WERI-Rb-1 (cell line): ENCODE measurements around the gene GALNT12.

ENCODE experiments used
- DNase-seq: peaks from one replicate; pipeline ENCODE4 v3.0.0-alpha.2; 2020
- H3K27ac ChIP-seq: fragments of 250-450 bp; sonication (Bioruptor Pico); 2 replicates; pipeline ENCODE4 v1.5.1; 2020; ENCODE audit warnings: mild to moderate bottlenecking, moderate library complexity
- H3K27me3 ChIP-seq: fragments of 250-450 bp; sonication (Bioruptor Pico); 2 replicates; pipeline ENCODE4 v1.5.1; 2021; ENCODE audit warnings: mild to moderate bottlenecking, low read depth, moderate library complexity; ENCODE audit not compliant: insufficient read depth, severe bottlenecking
- H3K36me3 ChIP-seq: fragments of 250-450 bp; sonication (Bioruptor Pico); 2 replicates; pipeline ENCODE4 v1.5.1; 2020; ENCODE audit warnings: mild to moderate bottlenecking, moderate library complexity
- H3K4me3 ChIP-seq: 2 replicates; pipeline ENCODE4 v1.5.1; 2011; ENCODE audit warnings: low read depth, mild to moderate bottlenecking, control low read depth, low read length
- H3K9me3 ChIP-seq: fragments of 250-450 bp; sonication (Bioruptor Pico); 2 replicates; pipeline ENCODE4 v1.5.1; 2021; ENCODE audit warnings: mild to moderate bottlenecking, moderate library complexity; ENCODE audit not compliant: severe bottlenecking
- CTCF ChIP-seq: IDR thresholded peaks from 2 replicates; pipeline ENCODE4 v1.5.1; 2011; ENCODE audit warnings: low read depth, mild to moderate bottlenecking, control low read depth, inconsistent platforms, low read length

Gene GALNT12

GRCh38 chr9:98881356-98881755 lies 73.9 kb downstream of the GALNT12 start:
- DNase-seq: no peak
- TF ChIP-seq CTCF: no peak
- H3K27ac ChIP-seq: no peak overlapping the region
- H3K36me3 ChIP-seq: no peaks in the 10 kb centered on the region
- peaks cover 41% of the 10 kb centered on the region for H3K27me3 ChIP-seq
- H3K9me3 ChIP-seq: no peaks in the 10 kb centered on the region
- H3K4me3 ChIP-seq: no peak overlapping the region

GRCh38 chr9:98881836-98882568 lies 74.5 kb downstream of the GALNT12 start:
- Histone ChIP-seq H3K27ac (no peak overlapping the region), H3K9me3 (no peaks in the 10 kb centered on the region), H3K4me3 (no peak overlapping the region), H3K27me3 (peaks cover 41% of the 10 kb centered on the region), H3K36me3 (no peaks in the 10 kb centered on the region)
- no peak for DNase-seq
- TF ChIP-seq CTCF: no peak

GRCh38 chr9:98882569-98882923 lies 75.1 kb downstream of the GALNT12 start:
- no peak for TF ChIP-seq CTCF
- no peaks in the 10 kb centered on the region for H3K36me3 ChIP-seq
- H3K27me3 ChIP-seq: peaks cover 41% of the 10 kb centered on the region
- H3K9me3 ChIP-seq: no peaks in the 10 kb centered on the region
- DNase-seq: no peak
- no peak overlapping the region for H3K27ac ChIP-seq
- no peak overlapping the region for H3K4me3 ChIP-seq

GRCh38 chr9:98883276-98883675 lies 75.8 kb downstream of the GALNT12 start:
- DNase-seq: no peak
- Histone ChIP-seq H3K36me3 (no peaks in the 10 kb centered on the region), H3K27me3 (peaks cover 45% of the 10 kb centered on the region), H3K4me3 (no peak overlapping the region), H3K9me3 (no peaks in the 10 kb centered on the region), H3K27ac (no peak overlapping the region)
- no peak for TF ChIP-seq CTCF

- Histone ChIP-seq H3K9me3 (no peaks in the 10 kb centered on the region), H3K4me3 (no peak overlapping the region)
- TF ChIP-seq CTCF: no peak
Observed at GRCh38 chr9:98884849-98885248, 77.4 kb downstream of the GALNT12 start.

More at GRCh38 chr9:98884849-98885248, 77.4 kb downstream of the GALNT12 start:
- Histone ChIP-seq H3K27ac (no peak overlapping the region), H3K36me3 (no peaks in the 10 kb centered on the region), H3K27me3 (peaks cover 38% of the 10 kb centered on the region)
- no peak for DNase-seq
